Activated CD4-positive, CD25-positive, alpha-beta regulatory T cell treated with anti-CD3 and anti-CD28 coated beads, Interleukin-2, amount 50 U/mL, for 72 hours (primary cell): ENCODE results near the gene PKP3.

Experiments used
- DNase-seq: peaks from one replicate; pipeline ENCODE4 v3.0.0; 2021

PKP3 gene

DNA sequence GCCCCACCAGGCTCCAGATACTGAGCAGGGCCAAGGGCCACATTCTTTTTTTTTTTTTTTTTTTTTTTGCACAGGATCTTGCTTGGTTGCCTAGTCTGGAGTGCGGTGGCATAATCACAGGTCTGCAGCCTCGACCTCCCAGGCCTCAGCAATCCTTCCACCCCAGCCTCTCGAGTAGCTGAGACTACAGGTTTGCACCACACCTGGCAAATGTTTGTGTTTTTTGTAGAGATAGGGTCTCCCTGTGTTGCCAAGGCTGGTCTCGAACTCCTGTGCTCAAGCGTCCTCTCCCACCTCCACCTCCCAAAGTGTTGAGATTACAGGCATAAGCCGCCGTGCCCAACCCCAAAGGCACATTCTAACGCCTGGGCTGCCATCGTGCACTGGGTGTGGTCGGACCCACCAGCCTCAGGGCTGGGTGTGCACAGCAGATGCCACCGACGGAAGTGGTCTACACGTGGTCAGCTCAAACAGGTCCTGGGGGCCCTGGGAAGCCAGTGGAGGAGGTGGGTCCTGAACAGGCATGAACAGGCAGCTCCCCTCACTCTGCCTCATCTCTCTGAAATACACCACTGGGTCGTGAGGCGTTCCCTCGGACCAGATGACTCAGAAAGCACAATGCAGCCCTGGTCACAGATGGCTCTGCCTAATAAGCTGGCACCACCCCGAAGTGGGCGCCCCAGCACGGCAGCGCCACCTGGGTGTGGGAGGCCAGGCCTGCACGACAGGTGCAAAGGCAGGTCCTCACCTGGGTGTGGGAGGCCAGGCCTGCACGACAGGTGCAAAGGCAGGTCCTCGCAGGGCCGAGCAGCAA is 29.9 kb upstream of the PKP3 start:
- DNase-seq: peak; percentile 45

DNA sequence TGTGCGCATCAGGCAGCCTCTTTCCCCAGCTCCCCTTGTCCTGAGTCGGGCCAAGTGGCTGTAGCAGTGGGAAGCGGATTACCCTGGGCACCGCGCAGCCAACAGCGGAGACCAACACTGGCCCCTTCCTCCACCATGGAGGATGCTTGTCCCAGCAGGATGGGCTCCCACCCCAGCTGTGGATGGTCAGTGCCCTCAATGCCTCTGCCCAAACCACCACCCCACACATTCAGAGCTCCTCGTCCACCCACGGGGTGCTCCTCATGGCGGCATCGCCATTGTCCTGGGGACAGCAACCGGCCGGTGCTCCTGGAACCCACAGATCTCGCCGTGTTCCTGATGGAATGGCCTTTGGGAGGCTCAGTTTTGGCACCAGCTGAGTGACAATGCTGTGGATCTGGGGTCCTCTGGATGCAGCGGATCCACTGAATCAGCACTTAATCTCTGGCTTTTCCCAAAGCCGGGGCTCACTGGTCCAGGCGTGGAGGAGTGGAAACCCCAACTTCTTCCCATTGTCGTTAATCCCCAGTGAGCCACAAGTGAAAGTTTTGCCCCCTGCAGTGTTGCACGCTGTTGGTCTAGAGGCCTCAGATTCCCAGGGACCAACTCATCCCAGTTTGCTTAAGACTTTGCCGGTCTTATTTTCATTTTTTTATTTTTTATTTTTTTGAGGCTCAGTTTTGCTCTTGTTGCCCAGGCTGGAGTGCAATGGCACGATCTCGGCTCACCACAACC is 28.9 kb upstream of the PKP3 start:
- DNase-seq: no peak

DNA sequence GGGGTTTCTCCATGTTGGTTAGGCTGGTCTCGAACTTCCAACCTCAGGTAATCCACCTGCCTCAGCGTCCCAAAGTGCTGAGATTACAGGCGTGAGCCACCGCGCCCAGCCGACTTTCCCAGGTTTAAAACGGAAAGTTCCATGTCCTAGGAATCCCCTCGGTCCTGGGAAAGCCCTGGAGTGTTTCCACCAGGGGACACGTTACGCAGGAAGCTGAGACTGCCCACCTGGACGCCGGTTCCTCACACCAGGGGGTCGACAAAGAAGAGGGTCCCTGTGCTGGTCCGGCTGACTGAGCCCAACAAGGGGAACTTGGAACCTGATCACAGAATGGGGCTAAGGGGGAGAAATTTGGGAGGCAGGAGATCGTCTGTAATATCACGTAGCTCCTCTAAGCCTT is 28.2 kb upstream of the PKP3 start:
- DNase-seq: no peak

DNA sequence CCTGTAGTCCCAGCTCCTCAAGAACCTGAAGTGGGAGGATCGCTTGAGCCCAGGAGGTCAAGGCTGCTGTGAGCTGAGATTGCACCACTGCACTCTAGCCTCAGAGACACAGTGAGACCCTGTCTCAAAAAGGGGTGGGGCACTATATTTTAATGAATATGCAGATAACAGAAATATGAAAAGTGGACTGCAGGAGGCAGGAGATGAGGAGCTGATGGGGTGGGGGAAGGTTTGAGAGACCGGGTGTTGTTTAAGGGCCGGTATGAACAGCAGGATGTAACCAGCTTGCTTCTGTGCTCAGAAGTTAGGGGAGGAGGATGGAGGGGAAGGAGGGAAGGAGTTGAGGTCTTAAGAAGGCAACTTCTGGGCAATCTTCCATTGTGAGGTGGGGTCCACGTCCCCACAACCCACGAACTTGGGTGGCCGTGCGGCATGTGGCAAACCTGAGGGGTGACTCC is 26.0 kb upstream of the PKP3 start:
- no peak for DNase-seq

DNA sequence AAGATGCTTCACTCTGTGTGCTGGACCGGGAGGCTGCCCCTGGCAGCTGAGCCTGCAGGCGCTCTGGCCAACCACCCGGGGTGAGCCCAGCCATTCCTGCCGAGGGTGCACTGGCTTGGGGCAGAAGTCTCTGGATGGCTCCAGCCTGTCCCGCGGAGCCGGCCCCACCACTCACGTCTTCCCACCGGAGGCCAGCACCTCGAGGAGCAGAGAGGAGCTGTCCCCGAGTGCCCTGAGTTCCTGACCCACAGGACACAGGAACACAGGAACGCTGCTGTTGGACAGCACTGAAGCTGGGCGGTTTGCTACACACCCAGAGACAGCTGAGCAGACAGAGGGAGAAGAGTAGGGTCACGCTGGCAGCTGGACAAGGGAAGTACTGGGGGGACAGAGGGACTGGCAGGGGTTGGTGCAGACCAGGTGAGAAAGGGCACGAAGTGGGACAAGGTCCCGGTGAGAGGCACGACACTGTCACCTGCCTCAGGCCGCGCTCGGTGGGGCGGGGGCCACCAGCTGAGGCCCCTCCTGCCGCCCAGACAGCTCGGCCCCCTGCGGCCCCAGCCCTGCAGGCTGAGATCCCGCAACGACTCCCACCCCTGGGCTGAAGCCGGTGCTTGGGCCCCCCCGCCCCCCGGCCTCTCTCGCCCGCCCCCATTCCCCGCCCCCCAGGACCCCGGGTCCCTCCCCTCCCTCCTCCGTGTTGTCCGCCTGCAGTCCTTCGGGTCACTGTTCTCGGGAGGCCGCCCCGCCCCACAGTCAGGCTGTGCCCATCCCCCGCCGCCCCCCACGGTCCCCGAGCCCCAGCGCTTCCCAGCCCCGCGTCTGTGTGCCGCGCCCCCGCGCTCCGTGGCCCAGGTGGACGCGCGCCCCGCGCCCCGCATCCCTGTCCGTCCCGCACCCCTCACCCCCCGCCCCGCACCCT is 25.3 kb upstream of the PKP3 start:
- DNase-seq: no peak

DNA sequence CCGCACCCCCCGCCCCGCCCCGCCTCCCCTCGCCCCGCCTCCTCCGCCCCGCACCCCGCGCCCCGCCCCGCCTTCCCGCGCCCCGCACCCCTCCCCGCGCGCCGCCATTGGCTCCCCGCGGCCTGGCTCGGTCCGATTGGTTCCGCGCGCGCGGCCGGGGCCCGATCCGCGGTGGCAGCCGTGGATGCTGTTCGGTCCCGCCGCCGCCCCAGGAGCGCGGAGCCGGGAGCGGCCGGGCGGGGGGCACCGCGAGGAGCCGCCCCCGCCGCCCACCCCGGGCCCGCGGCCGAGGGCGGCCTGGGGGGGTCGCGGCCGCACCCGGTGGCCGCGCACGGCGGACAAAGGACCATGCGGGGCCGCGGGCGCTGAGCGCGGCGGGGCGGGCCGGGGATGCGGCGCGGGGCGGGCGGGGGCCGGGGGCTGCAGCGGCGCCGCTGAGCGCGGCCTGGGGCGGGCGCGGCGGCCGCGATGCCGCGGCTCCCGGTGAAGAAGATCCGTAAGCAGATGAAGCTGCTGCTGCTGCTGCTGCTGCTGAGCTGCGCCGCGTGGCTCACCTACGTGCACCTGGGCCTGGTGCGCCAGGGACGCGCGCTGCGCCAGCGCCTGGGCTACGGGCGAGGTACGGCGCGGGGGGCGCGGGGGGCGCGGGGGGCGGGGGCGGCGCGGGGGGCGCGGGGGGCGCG is 24.5 kb upstream of the PKP3 start, which contains the start of gene B4GALNT4:
Gene B4GALNT4, plus strand, starts transcription at position 164 of the 683 bp plus-strand sequence. Its CDS starts 305 bp downstream, at position 469.
- no peak for DNase-seq

DNA sequence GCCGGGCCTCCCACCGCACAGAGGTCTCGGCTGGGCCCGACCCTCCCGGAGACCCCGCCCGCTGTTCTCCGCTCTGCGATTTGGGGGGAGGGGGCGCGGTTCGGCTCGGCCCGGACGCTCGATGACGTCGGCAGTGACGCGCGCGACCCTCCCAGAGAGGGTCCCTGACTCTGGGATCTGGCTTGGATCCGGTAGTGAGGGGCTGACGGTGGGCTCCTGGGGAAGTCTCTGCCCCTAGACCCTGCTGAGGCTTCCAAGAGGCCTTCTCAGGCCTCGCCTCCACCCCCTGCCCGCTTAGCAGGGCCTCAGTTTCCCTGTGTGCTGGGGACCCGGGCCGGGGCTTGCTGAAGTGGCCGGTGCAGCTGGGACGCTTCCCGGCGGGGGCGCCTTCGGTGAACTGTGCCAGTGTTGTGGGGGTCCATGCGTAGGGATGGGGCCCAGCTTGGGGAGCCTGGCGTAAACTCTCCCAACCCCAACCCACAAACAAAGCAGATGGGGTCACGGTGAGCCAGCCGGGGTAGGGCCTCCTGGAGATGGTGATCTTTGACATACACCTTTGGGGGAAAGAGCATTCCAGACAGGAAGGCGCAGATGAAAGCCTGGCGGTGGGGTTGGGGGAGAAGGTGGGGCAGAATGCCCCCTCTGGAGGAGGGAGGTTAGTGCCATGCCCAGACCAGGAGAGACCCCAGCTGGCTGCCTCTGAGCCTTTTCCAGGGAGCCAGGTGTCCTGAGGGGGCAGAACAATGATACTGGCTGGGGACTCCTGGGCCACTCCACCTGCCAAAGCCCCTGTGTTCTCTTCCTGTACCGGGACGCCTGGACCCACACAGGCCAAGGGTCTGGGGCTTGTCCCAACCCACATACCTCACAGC is 23.7 kb upstream of the PKP3 start:
- DNase-seq: no peak

DNA sequence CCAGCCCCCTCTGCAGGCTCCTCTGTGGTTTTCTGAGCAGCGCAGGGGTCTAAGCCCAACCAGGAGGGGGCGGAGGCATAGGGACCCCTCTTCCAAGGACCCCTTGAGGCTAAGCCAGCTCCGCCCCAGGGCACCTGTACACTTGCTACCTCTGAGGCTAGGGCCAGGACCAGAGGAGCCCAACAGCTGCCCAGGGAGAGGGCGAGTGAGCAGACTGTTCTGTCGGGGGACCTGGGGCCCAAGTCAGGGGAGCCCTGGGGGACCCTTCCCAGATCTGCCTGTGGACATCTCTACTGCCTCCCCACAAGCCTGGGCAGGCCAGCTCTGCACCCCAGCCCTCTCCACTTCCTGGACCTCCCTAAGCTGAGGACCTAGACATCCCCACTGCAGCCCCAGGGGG is 23.0 kb upstream of the PKP3 start:
- DNase-seq: no peak

DNA sequence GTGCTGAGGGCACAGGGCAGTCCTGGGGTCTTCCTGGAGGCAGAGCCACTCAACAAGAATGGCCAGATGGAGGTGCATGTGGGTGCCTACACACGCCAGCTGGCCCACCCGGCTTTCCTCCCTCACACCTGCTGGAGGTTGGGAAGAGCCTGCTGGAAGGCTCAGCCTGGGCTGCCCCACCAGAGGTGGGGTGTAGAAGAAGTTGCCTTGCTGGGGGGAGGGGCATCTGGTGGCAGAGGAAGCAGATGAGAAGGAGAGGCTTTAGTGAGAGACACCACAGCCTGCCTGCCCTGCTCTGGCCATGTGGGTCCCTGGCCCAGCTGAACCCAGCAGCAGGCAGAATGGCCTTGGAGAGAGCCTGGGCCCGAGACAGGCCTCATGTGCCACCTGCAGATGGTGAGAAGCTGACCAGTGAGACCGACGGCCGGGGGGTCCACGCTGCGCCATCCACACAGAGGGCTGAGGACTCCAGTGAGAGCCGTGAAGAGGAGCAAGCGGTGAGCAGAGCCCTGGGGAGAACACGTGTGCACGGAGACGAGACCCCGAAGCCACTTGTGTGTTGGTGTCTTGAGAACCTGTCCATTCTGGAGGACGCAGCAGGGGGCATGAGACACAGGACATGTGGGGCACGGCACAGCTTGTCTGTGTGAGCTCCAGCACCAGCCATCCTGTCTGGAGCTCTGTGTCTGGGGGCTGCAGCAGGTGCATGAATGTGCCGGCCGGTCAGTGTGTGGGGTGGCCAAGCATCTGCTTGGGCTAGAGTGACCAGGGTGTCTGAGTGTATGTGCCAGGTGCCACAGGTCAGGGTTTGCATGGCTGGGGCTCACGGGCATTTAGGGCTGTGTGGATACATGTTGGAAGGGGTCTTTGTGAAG is 22.1 kb upstream of the PKP3 start:
- DNase-seq: no peak

DNA sequence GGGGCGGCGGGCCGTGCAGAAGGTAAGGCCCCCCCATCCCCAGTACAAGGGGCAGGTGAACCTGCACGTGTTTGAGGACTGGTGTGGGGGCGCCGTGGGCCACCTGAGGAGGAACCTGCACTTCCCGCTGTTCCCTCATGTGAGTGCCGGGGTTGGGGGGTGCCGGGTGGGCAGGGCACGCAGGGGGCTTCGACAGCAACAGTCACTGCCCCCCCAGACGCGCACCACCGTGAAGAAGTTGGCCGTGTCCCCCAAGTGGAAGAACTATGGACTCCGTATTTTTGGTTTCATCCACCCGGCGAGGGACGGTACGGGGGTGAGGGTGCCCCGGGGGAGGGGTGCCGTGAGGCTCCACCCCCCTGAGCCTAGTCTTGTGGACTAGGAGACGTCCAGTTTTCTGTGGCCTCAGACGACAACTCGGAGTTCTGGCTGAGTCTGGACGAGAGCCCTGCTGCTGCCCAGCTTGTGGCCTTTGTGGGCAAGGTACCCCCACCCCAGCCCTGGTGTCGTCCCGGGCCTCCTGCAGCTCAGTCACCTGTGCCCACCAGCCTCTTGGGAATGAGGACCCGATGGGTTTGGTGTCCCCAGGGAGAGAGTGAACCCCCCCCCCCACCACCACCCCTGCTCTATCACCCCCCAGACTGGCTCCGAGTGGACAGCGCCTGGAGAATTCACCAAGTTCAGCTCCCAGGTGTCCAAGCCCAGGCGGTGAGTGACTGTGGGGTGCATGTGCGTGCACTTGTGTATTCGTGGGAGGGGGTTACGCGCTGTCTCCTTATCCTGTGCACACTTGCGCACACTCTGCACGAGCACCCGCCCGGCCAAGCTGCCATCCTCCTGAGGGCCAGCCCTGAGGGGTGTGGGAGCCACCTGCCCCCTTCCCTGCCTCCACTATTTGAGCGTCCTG is 20.9 kb upstream of the PKP3 start:
- no peak for DNase-seq

DNA sequence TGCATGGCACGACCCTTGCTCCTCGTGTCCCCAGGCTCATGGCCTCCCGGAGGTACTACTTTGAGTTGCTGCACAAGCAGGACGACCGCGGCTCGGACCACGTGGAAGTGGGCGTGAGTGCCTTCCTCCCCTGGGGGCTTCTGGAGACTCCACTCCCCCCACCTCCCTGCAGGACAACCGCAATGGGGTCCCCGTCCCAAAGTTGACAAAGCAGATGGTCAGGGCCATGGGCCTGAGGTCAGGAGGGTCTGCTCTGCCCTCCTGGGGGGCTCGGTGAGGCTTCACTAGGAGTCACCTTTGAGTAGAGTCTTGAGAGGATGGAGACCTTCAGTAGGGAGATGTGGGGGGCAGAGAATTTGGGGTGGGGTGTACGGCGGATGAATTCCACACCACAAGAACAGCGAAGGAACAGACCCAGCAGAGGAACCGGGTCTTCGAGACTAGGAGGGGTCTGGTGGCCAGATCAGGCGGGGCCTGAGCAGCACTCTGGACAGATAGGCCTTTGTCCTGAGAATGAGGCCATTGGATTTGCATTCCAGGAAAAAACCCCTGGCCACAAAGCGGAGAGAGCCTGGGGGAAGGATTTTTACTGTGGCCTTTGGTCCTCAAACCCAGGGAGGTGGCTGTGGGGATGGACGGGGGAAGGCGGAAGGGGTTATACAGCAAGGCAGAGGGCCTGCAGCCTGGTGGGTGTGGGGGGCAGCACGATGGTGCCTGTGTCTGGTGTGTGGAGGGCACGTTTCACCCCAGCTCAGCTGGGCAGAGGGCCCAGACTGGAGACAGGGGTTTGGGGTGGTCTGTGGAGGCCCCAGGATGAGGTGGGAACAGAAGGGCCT is 20.1 kb upstream of the PKP3 start:
- no peak for DNase-seq

DNA sequence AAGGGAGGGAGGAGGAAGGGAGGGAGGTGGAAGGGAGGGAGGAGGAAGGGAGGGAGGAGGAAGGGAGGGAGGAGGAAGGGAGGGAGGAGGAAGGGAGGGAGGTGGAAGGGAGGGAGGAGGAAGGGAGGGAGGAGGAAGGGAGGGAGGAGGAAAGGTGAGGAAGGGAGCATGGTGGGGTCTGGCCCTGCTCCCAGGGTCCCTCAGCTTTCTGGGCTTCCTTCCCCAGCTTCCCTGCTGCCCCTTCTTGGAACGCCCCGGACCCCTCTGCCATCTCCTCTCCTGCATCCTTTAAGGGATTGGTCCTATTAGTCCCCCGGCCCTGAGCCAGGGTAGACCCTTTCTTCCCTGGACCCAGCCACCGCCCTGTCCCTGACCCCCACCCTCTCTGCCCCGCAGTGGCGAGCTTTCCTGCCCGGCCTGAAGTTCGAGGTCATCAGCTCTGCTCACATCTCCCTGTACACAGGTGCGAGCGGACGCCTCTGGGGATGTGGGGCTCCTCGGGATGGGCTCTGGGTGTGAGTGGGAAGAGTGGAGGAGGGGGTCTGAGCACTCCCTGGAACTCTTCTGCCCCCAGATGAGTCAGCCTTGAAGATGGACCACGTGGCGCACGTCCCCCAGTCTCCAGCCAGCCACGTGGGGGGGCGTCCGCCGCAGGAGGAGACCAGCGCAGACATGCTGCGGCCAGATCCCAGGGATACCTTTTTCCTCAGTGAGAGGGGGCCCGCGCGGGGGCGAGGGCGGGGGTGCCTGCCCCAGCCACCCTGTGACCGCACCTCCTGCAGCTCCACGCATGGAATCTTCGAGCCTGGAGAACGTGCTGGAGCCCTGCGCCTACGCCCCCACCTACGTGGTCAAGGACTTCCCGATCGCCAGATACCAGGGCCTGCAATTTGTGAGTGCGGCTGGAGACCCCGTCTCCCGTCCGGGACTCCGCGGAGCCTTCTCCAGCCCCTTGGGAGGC is 18.7 kb upstream of the PKP3 start:
- DNase-seq: no peak

DNA sequence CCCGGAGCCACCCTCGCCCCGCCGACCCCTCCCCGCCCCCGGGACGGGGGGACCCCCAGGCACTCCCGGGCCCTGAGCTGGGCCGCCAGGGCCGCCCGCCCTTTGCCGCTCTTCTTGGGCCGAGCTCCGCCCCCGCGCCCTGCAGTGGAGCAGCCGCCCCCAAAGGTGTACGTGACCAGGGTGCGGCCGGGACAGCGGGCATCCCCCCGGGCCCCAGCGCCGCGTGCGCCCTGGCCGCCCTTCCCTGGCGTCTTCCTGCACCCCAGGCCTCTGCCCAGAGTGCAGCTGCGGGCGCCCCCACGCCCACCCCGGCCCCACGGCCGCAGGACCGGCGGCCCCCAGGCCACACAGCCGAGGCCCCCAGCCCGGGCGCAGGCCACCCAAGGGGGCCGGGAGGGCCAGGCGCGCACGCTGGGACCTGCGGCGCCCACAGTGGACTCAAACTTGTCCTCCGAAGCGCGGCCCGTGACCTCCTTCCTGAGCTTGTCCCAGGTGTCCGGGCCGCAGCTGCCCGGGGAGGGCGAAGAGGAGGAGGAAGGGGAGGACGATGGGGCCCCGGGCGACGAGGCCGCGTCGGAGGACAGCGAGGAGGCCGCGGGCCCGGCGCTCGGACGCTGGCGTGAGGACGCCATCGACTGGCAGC is 17.4 kb upstream of the PKP3 start:
- no peak for DNase-seq

DNA sequence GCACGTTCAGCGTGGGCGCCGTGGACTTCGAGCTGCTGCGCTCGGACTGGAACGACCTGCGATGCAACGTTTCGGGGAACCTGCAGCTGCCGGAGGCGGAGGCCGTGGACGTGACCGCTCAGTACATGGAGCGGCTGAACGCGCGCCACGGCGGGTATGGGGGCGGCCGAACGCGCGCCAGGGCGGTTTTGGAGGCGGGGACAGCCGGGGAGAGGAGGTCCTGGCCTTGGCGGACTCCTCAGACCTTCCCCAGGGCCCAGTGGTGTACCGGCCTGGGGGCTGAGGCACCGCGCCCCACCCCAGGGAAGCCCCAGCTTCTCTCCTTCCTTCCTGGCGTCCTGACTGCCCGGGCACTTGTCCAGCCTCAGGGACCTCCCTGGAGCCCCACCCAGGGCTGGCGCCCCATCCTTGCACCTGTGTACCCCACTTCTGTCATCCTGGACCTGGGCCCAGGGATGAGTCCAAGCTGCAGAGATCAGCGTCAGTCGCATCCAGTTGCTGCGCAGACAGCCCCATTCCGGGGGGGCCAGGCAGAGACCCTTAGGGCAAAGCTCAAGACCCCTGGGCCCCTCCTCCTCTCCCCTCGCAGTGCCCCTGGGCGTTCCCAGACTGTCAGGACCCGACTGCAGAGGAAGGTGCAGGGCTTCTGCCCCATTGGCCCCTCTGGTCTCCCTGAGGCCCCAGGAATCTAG is 16.7 kb upstream of the PKP3 start:
- DNase-seq: no peak

DNA sequence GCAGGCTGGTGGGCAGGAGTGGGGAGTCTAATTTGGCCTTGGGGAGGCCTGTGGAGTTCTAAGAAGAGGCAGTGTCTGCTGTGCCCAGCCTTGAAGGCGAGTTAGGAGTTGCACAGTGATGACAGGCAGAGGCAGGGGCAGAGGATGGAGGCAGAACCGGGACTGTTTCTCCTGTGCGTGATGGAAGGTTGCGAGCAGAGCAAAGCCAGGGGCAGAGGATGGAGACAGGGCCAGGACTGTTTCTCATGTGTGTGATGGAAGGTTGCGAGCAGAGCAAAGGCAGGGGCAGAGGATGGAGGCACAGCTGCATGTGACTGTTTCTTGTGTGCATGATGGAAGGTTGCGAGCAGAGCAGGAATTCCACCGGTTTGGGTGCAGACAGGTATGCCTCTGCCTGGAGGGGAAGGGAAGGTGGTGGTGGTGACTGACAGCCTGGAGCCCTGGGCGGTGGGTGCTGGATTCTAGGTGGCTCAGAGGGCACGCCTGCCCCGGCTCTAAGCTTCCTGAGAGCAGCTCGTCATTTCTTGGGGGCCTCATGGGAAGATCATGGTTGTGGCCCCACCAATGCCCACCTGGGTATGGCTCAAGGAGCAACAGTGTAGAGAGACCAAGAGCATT is 16.0 kb upstream of the PKP3 start:
- no peak for DNase-seq
